ENCODE results near the gene AGBL1. TPM values are rescaled to one million over a fixed set of nuclear protein-coding genes. Genes with fewer than 3 reads are reported as not detected.

Gene AGBL1
- total and polyA plus RNA-seq, 2 experiments from 2014 or later = 0.06 to 0.11 TPM

GRCh38 chr15:86375733-86376280 lies 296.1 kb downstream of the AGBL1 start:
- no peak overlapping the region for H3K27ac ChIP-seq

DNA sequence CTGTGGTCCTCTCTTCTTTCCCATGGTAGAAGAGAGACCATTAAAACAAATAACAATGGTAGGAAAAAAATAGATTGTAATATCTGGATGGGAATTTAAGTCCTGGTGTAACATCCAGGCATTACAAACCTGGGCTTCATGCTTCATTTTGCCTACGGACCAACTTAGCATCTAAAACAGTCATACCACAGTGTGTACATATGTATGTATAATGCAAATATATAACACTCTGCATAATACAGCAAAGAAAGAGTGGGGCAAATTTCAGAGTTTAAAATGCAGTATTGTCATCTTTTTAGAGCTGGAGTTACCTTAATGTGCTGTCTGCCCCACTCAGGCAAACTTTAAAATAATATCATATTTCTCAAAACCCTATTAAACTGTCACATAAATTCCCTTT lies 298.2 kb downstream of the AGBL1 start:
- no peak for DNase-seq (ENCODE audit: low read depth in 1 of 2, low spot score in 1 of 2)
- Histone ChIP-seq H3K27ac (no peak overlapping the region), H3K27me3 (no peaks in the 10 kb centered on the region), H3K4me3 (no peak overlapping the region), H3K4me1 (ENCODE audit: low read depth) (no peaks in the 10 kb centered on the region), H3K9me3 (ENCODE audit: low read depth) (no peaks in the 10 kb centered on the region), H3K36me3 (no peaks in the 10 kb centered on the region)
- no peak for TF ChIP-seq CTCF (IDR thresholded peaks at IDR 0.05; ENCODE audit: low read depth, low read length)

More at GRCh38 chr15:86375733-86376280, 296.1 kb downstream of the AGBL1 start:
- TF ChIP-seq CTCF (IDR thresholded peaks at IDR 0.05; ENCODE audit: low read depth, low read length) = no peak
- no peaks in the 10 kb centered on the region for H3K36me3 ChIP-seq
- H3K27me3 ChIP-seq = no peaks in the 10 kb centered on the region
- no peak overlapping the region for H3K4me3 ChIP-seq
- DNase-seq (ENCODE audit: low read depth in 1 of 2, low spot score in 1 of 2) = no peak
- no peaks in the 10 kb centered on the region for H3K4me1 ChIP-seq (ENCODE audit: low read depth)
- no peaks in the 10 kb centered on the region for H3K9me3 ChIP-seq (ENCODE audit: low read depth)

GRCh38 chr15:86382341-86382740 lies 302.7 kb downstream of the AGBL1 start:
- Histone ChIP-seq H3K27ac (no peak overlapping the region), H3K9me3 (ENCODE audit: low read depth) (no peaks in the 10 kb centered on the region), H3K4me1 (ENCODE audit: low read depth) (no peaks in the 10 kb centered on the region), H3K36me3 (no peaks in the 10 kb centered on the region), H3K4me3 (no peak overlapping the region), H3K27me3 (no peaks in the 10 kb centered on the region)
- DNase-seq (ENCODE audit: low read depth in 1 of 2, low spot score in 1 of 2) = no peak
- no peak for TF ChIP-seq CTCF (IDR thresholded peaks at IDR 0.05; ENCODE audit: low read depth, low read length)

DNA sequence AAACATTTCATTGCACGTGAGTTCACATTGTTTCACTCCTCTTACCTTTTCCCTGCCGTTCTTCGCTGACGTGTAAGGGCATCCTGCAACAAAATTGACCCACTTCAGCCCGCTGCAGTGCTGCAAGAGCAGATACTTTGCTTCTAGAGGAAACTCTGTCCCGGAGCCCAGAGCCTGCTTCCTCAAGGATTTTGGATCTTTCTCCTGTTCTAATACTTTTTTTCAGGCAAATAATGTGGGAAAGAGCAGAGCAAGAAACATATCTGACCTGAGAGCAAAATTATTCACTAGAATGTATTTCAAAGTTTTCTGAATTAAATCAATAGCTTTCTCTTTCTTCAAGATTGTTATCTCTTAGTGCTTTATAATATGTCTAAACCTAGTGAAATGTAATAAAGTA lies 303.9 kb downstream of the AGBL1 start:
- H3K27ac ChIP-seq = no peak overlapping the region
- H3K36me3 ChIP-seq = no peaks in the 10 kb centered on the region
- no peaks in the 10 kb centered on the region for H3K4me1 ChIP-seq (ENCODE audit: low read depth)
- DNase-seq (ENCODE audit: low read depth in 1 of 2, low spot score in 1 of 2) = no peak
- H3K4me3 ChIP-seq = no peak overlapping the region
- H3K9me3 ChIP-seq (ENCODE audit: low read depth) = no peaks in the 10 kb centered on the region
- H3K27me3 ChIP-seq = no peaks in the 10 kb centered on the region
- no peak for TF ChIP-seq CTCF (IDR thresholded peaks at IDR 0.05; ENCODE audit: low read depth, low read length)

DNA sequence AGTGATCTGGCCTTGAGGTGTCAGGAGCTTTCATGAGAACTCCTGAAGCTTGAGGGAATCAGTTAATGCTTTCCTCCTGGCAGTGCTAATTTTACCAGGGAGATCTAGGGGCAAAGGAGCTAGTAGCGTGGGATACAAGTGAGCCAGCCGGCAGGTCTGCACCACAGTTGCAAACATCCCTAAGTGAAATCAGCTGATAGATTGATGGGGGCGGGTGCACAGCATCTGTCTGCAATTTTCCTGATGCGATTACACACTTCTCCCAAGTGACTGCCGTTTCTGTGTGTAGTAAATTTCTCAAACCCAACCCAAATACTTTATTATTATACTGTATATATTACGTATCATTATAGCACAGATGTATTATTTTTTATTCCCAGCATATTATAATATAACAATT lies 304.5 kb downstream of the AGBL1 start:
- no peaks in the 10 kb centered on the region for H3K36me3 ChIP-seq
- no peak for TF ChIP-seq CTCF (IDR thresholded peaks at IDR 0.05; ENCODE audit: low read depth, low read length)
- no peak overlapping the region for H3K4me3 ChIP-seq
- no peak for DNase-seq (ENCODE audit: low read depth in 1 of 2, low spot score in 1 of 2)
- no peaks in the 10 kb centered on the region for H3K27me3 ChIP-seq
- H3K27ac ChIP-seq = no peak overlapping the region
- H3K9me3 ChIP-seq (ENCODE audit: low read depth) = no peaks in the 10 kb centered on the region
- no peaks in the 10 kb centered on the region for H3K4me1 ChIP-seq (ENCODE audit: low read depth)

- Histone ChIP-seq H3K4me3 (no peak overlapping the region), H3K27ac (no peak overlapping the region), H3K27me3 (no peaks in the 10 kb centered on the region), H3K4me1 (ENCODE audit: low read depth) (no peaks in the 10 kb centered on the region), H3K36me3 (no peaks in the 10 kb centered on the region), H3K9me3 (ENCODE audit: low read depth) (no peaks in the 10 kb centered on the region)
- DNase-seq (ENCODE audit: low read depth in 1 of 2, low spot score in 1 of 2) = no peak
- no peak for TF ChIP-seq CTCF (IDR thresholded peaks at IDR 0.05; ENCODE audit: low read depth, low read length)
Measured at GRCh38 chr15:86392296-86392695, 312.6 kb downstream of the AGBL1 start.

Data from cardiac muscle cell (in vitro differentiated cells and primary cell).